AG04449 (cell line): Measurements from ENCODE around the gene COG3.

Source experiments
- CTCF ChIA-PET: fragments of 350-600 bp; formaldehyde crosslinking; extraction: SDS; loops from one replicate; lab custom pipeline; 2021; ENCODE audit warnings: antibody characterized with exemption; lab: Yijun Ruan, JAX
- POLR2A ChIA-PET: fragments of 400-600, 350-600 bp; formaldehyde crosslinking; extraction: SDS; loops from one replicate; lab custom pipeline; 2020; ENCODE audit warnings: antibody characterized with exemption, inconsistent platforms; lab: Yijun Ruan, JAX
- DNase-seq: peaks from one replicate; pipeline ENCODE4 v3.0.0-alpha.2; 2010; ENCODE audit warnings: low read depth, low spot score
- H3K4me3 ChIP-seq: 2 replicates; pipeline ENCODE4 v1.5.1; 2011; ENCODE audit warnings: low read depth, mild to moderate bottlenecking, control low read depth, low read length
- CTCF ChIP-seq: IDR thresholded peaks from one replicate; pipeline ENCODE4 v1.5.1; 2011; ENCODE audit warnings: mild to moderate bottlenecking, moderate library complexity, low read length, control low read depth, inconsistent platforms; ENCODE audit not compliant: insufficient read depth; ENCODE audit errors: missing control alignments

Gene COG3

GRCh38 chr13:45529758-45530157, 65.0 kb downstream of the COG3 start:
- CTCF ChIA-PET: interaction anchor here (1.0 to 1.3 kb wide), 3 partner anchors 9 to 18 kb away, joined by 3 to 6 read pairs (median 4); no protein-coding TSS in a partner anchor
- TF ChIP-seq CTCF: no peak
- DNase-seq: no peak

GRCh38 chr13:45534604-45535003, 69.9 kb downstream of the COG3 start:
- no peak for DNase-seq
- no peak for TF ChIP-seq CTCF
- CTCF ChIA-PET: no interaction called here
- POLR2A ChIA-PET: no interaction called here
- H3K4me3 ChIP-seq: no peak overlapping the region

More at GRCh38 chr13:45529758-45530157, 65.0 kb downstream of the COG3 start:
- H3K4me3 ChIP-seq: no peak overlapping the region
- POLR2A ChIA-PET: no interaction called here

- ChIA-PET CTCF (no interaction called here), POLR2A (no interaction called here)
- no peak overlapping the region for H3K4me3 ChIP-seq
- TF ChIP-seq CTCF: no peak
- no peak for DNase-seq
Observed at GRCh38 chr13:45536224-45536623, 71.5 kb downstream of the COG3 start.

- POLR2A ChIA-PET: no interaction called here
- H3K4me3 ChIP-seq: no peak overlapping the region
- CTCF ChIA-PET: no interaction called here
- DNase-seq: no peak
- TF ChIP-seq CTCF: no peak
Observed at GRCh38 chr13:45537516-45537915, 72.8 kb downstream of the COG3 start.

GRCh38 chr13:45538382-45538781, 73.6 kb downstream of the COG3 start:
- no peak for TF ChIP-seq CTCF
- ChIA-PET POLR2A (no interaction called here), CTCF (interaction anchor here (1.5 kb wide), 1 partner anchor 8 kb away, joined by 4 read pairs; no protein-coding TSS in a partner anchor)
- DNase-seq: no peak
- no peak overlapping the region for H3K4me3 ChIP-seq

- no peak for TF ChIP-seq CTCF
- ChIA-PET POLR2A (no interaction called here), CTCF (no interaction called here)
- DNase-seq: no peak
- H3K4me3 ChIP-seq: no peak overlapping the region
Observed at GRCh38 chr13:45540195-45540594, 75.5 kb downstream of the COG3 start.
